ENCODE measurements around the gene ZFHX2.

GRCh38 chr14:23559010-23559925 lies 7.7 kb upstream of the ZFHX2 start:
- TF ChIP-seq MAZ (IDR thresholded peaks at IDR 0.05; ENCODE audit: borderline replicate concordance, low read depth, low read length), result no peak
- 0 out of 2 replicates have a peak, but pooled peaks have one; percentile 36 for TF ChIP-seq MAZ (CRISPR knock-in tag; IDR thresholded peaks at IDR 0.05; ENCODE audit: low read depth)
- no peak for TF ChIP-seq SIN3A (IDR thresholded peaks at IDR 0.05; ENCODE audit: borderline replicate concordance, low read depth, low read length)
- peak; percentile 99 for TF ChIP-seq CTCF (CRISPR knock-in tag; IDR thresholded peaks at IDR 0.05)
- no peak for TF ChIP-seq HNF4A (CRISPR knock-in tag; IDR thresholded peaks at IDR 0.05)

All from HepG2 (cell line).